CD4-positive, CD25-positive, alpha-beta regulatory T cell (primary cell): ENCODE measurements around the gene MCC. TPM values are rescaled to one million over a fixed set of nuclear protein-coding genes. Genes with fewer than 3 reads are reported as not detected.

Experiments used
- ATAC-seq, 2 donors: fragments of 150-1000 bp; cut with Tn5 transposase; one replicate each; pipeline ENCODE4 v1.10.0; 2021; ENCODE audit warnings: low read depth in 2 of 2, moderate number of reproducible peaks in 2 of 2, moderate library complexity in 1 of 2
- DNase-seq, 3 donors: peaks; one replicate each; pipeline versions ENCODE4 v3.0.0 to v3.0.0-alpha.2; 2012 to 2022; ENCODE audit warnings: mixed read lengths in 1 of 3
- H3K27ac ChIP-seq: one replicate; pipeline ENCODE4 v1.7.0; 2013; ENCODE audit warnings: mild to moderate bottlenecking, low read length; ENCODE audit not compliant: insufficient read depth, poor library complexity, severe bottlenecking
- H3K27me3 ChIP-seq: one replicate; pipeline ENCODE4 v1.7.0; 2013; ENCODE audit warnings: low read length; ENCODE audit not compliant: control insufficient read depth, insufficient read depth
- H3K36me3 ChIP-seq: one replicate; pipeline ENCODE4 v1.7.0; 2013; ENCODE audit warnings: mild to moderate bottlenecking, low read length, moderate library complexity; ENCODE audit not compliant: control insufficient read depth, insufficient read depth
- H3K4me1 ChIP-seq: 2 replicates; pipeline ENCODE4 v1.7.0; 2013; ENCODE audit warnings: mild to moderate bottlenecking, low read length; ENCODE audit not compliant: insufficient read depth, control insufficient read depth, poor library complexity, severe bottlenecking
- H3K4me3 ChIP-seq: one replicate; pipeline ENCODE4 v1.7.0; 2013; ENCODE audit warnings: low read depth, mild to moderate bottlenecking, low read length, moderate library complexity
- H3K9me3 ChIP-seq, 2 experiments: 1 replicate in 1 of 2; 2 replicates in 1 of 2; pipeline ENCODE4 v1.7.0; 2013; ENCODE audit warnings: low read length in 2 of 2, mild to moderate bottlenecking in 1 of 2, moderate library complexity in 1 of 2; ENCODE audit not compliant: control insufficient read depth in 2 of 2
- H3K27ac Mint-ChIP-seq, 3 donors: one replicate each; pipeline ENCODE4 v1.8.0; 2020 to 2022; ENCODE audit warnings: mild to moderate bottlenecking in 3 of 3, mixed read lengths in 3 of 3, moderate library complexity in 2 of 3
- H3K27me3 Mint-ChIP-seq: one replicate; pipeline ENCODE4 v1.8.0; 2022; ENCODE audit warnings: mild to moderate bottlenecking, mixed read lengths
- H3K36me3 Mint-ChIP-seq: one replicate; pipeline ENCODE4 v1.8.0; 2020; ENCODE audit warnings: mixed read lengths
- H3K4me1 Mint-ChIP-seq, 4 donors: one replicate each; pipeline ENCODE4 v1.8.0; 2020 to 2022; ENCODE audit warnings: mixed read lengths in 4 of 4, mild to moderate bottlenecking in 1 of 4
- H3K4me3 Mint-ChIP-seq, 4 donors: one replicate each; pipeline ENCODE4 v1.8.0; 2020 to 2022; ENCODE audit warnings: mild to moderate bottlenecking in 4 of 4, mixed read lengths in 4 of 4, moderate library complexity in 3 of 4
- H3K9me3 Mint-ChIP-seq, 7 donors: one replicate each; pipeline ENCODE4 v1.8.0; 2020 to 2022; ENCODE audit warnings: mixed read lengths in 7 of 7, mild to moderate bottlenecking in 3 of 7, moderate library complexity in 2 of 7
- polyA plus RNA-seq, 4 donors: library from polyadenylated mRNA; unstranded; fragments of 300-500 nt; fragmentation: Illumina TruSeq; gene quantifications; one replicate each; pipeline ENCODE4 v1.2.3, GENCODE V29; 2021
- total RNA-seq: library from RNA; stranded (reverse); gene quantifications from one replicate; pipeline ENCODE4 v1.2.3, GENCODE V29; 2022

Gene MCC
- total and polyA plus RNA-seq, 5 donors from 2014 or later, result 0.47 to 11.1 (median 3.4) TPM

DNA sequence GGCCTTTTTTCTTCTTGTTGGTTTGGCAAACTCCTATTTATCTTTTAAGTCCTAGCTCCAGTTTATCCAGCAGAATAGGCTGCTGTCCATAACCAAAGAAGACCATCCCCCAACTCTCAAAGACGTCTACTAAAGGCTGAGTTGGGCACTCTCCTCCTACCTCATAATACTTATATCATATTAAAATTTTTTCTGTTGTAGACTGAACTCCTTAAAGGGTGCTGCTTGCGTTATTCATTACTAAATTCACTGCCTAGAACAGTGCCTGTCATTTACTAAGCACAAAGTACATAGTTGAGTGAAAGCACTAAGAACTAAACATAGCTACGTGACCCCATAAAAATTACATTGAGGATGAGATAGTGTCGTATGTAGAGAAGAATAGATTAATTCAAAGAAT, 490.0 kb downstream of the MCC start:
- peaks cover 25 to 47% (median 34%) of the 10 kb centered on the region in 4 donors for H3K4me1 Mint-ChIP-seq
- ATAC-seq, result no peak
- H3K9me3 Mint-ChIP-seq, result no peaks in the 10 kb centered on the region
- Histone ChIP-seq H3K4me3 (no peak overlapping the region), H3K27ac (no peak overlapping the region), H3K9me3 (no peaks in the 10 kb centered on the region), H3K27me3 (no peaks in the 10 kb centered on the region), H3K4me1 (peaks cover 8% of the 10 kb centered on the region), H3K36me3 (peaks cover 54% of the 10 kb centered on the region)
- peak overlapping the region in 1 of 3 donors; percentile 40 for H3K27ac Mint-ChIP-seq
- H3K27me3 Mint-ChIP-seq, result no peaks in the 10 kb centered on the region
- H3K4me3 Mint-ChIP-seq, result no peak overlapping the region
- peaks cover 26% of the 10 kb centered on the region for H3K36me3 Mint-ChIP-seq
- DNase-seq, result no peak

GRCh38 chr5:112996830-112997374, 491.4 kb downstream of the MCC start:
- Mint-ChIP-seq H3K4me1 (peaks cover 25 to 52% (median 35%) of the 10 kb centered on the region in 4 donors), H3K27me3 (no peaks in the 10 kb centered on the region), H3K27ac (peak overlapping the region in 1 of 3 donors; percentile 25), H3K36me3 (peaks cover 24% of the 10 kb centered on the region), H3K4me3 (no peak overlapping the region), H3K9me3 (no peaks in the 10 kb centered on the region)
- H3K4me3 ChIP-seq, result no peak overlapping the region
- no peak for DNase-seq
- no peaks in the 10 kb centered on the region for H3K27me3 ChIP-seq
- peaks cover 8% of the 10 kb centered on the region for H3K4me1 ChIP-seq
- no peak for ATAC-seq
- no peaks in the 10 kb centered on the region for H3K9me3 ChIP-seq
- H3K36me3 ChIP-seq, result peaks cover 43% of the 10 kb centered on the region
- H3K27ac ChIP-seq, result no peak overlapping the region

- peaks cover 32 to 56% (median 40%) of the 10 kb centered on the region in 4 donors for H3K4me1 Mint-ChIP-seq
- H3K27ac Mint-ChIP-seq, result peak overlapping the region in 1 of 3 donors; percentile 23
- peaks cover 25% of the 10 kb centered on the region for H3K36me3 Mint-ChIP-seq
- peak overlapping the region; percentile 3 to 10 (median 4) for H3K4me3 Mint-ChIP-seq
- Histone ChIP-seq H3K27me3 (no peaks in the 10 kb centered on the region), H3K36me3 (peaks cover 41% of the 10 kb centered on the region), H3K27ac (no peak overlapping the region), H3K9me3 (no peaks in the 10 kb centered on the region), H3K4me1 (peaks cover 8% of the 10 kb centered on the region), H3K4me3 (peak overlapping the region; percentile 46)
- DNase-seq (peak; percentile 61 to 76 (median 71)), ATAC-seq (peak; percentile 77 to 83)
- no peaks in the 10 kb centered on the region for H3K27me3 Mint-ChIP-seq
- H3K9me3 Mint-ChIP-seq, result no peaks in the 10 kb centered on the region
These were observed 492.3 kb downstream of the MCC start for GRCh38 chr5:112995764-112996618.

DNA sequence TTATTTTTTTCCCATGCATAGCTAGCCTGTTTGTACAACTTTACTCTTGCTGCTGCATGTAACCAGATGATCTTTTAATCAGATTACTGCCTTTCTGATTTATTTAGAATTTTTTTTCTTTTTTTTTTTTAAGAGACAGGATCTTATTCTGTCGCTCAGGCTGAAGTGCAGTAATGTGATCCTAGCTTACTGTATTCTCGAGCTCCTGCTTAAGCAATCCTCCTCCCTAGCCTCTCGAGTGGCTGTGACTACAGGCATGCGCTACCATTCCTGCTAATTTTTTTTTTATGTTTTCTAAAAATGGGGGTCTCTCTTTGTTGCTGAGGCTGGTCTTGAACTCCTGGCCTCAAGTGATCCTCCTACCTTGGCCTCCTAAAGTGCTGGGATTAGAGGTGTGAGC, 502.0 kb downstream of the MCC start:
- peaks cover 35% of the 10 kb centered on the region for H3K36me3 ChIP-seq
- H3K9me3 ChIP-seq, result no peaks in the 10 kb centered on the region
- peaks cover 23% of the 10 kb centered on the region for H3K4me1 ChIP-seq
- Mint-ChIP-seq H3K36me3 (peaks cover 31% of the 10 kb centered on the region), H3K9me3 (no peaks in the 10 kb centered on the region), H3K27ac (peak overlapping the region in 1 of 3 donors; percentile 21), H3K4me1 (peaks cover 55 to 78% (median 68%) of the 10 kb centered on the region in 4 donors), H3K4me3 (no peak overlapping the region), H3K27me3 (no peaks in the 10 kb centered on the region)
- H3K27me3 ChIP-seq, result no peaks in the 10 kb centered on the region
- ATAC-seq, result no peak
- H3K4me3 ChIP-seq, result no peak overlapping the region
- DNase-seq, result no peak
- no peak overlapping the region for H3K27ac ChIP-seq

DNA sequence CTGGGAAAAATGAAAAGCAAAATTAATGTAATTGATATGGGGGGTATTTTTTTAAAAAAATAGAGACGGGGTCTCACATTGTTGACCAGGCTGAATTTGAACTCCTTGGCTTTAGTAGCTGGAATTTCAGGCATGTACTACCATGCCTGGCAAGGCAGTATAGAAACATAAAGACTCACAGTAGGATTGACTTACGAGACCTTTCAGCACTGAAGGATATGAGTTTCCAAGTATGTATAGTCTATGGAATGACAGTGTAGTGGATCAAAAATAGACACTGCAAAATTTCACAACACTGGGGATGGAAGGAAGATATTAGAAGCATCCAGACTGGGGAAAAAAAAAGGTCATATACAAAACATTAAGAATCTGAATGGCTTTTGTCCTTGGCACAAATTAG, 504.9 kb downstream of the MCC start:
- Histone ChIP-seq H3K27me3 (no peaks in the 10 kb centered on the region), H3K9me3 (no peaks in the 10 kb centered on the region), H3K4me3 (no peak overlapping the region), H3K4me1 (peaks cover 45% of the 10 kb centered on the region), H3K36me3 (peaks cover 25% of the 10 kb centered on the region), H3K27ac (no peak overlapping the region)
- Mint-ChIP-seq H3K4me1 (peaks cover 61 to 77% (median 69%) of the 10 kb centered on the region in 4 donors), H3K27ac (peak overlapping the region in 1 of 3 donors; percentile 64), H3K4me3 (peak overlapping the region in 1 of 4 donors; percentile 17), H3K9me3 (no peaks in the 10 kb centered on the region), H3K36me3 (peaks cover 23% of the 10 kb centered on the region), H3K27me3 (no peaks in the 10 kb centered on the region)
- ATAC-seq (no peak), DNase-seq (no peak)

- DNase-seq (no peak), ATAC-seq (no peak)
- H3K4me1 ChIP-seq, result peaks cover 50% of the 10 kb centered on the region
- peaks cover 7% of the 10 kb centered on the region for H3K27me3 Mint-ChIP-seq
- peaks cover 20% of the 10 kb centered on the region for H3K36me3 Mint-ChIP-seq
- H3K9me3 ChIP-seq, result no peaks in the 10 kb centered on the region
- H3K4me3 Mint-ChIP-seq, result peak overlapping the region; percentile 74 to 100 (median 89)
- H3K27me3 ChIP-seq, result no peaks in the 10 kb centered on the region
- peaks cover 10% of the 10 kb centered on the region for H3K36me3 ChIP-seq
- peak overlapping the region; percentile 60 to 97 (median 88) for H3K27ac Mint-ChIP-seq
- peaks cover 0 to 2% (median 0%) of the 10 kb centered on the region in 7 donors for H3K9me3 Mint-ChIP-seq
- H3K4me3 ChIP-seq, result peak overlapping the region; percentile 94
- H3K27ac ChIP-seq, result peak overlapping the region; percentile 27
- peaks cover 54 to 75% (median 65%) of the 10 kb centered on the region in 4 donors for H3K4me1 Mint-ChIP-seq
These were observed 508.5 kb downstream of the MCC start for GRCh38 chr5:112979723-112980122.

DNA sequence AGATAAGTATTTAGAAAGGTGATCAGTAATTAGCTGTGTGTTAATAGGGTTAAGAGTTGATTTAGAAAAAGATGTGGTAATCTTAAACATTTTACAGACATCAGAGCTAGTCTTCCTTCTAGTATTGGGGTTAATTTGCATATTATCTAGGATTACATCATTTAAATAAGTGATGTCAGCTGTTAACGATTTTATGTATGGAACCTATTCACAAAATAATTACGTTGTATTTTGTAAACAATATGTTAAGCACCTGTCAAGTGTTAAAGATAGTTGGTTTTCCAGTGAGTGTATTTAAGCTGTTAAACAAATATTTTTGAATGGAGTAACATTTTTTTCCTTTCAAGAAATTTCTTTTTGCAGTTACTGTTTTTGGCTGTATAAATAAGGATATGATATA, 509.4 kb downstream of the MCC start:
- Mint-ChIP-seq H3K4me1 (peaks cover 47 to 67% (median 59%) of the 10 kb centered on the region in 4 donors), H3K4me3 (peak overlapping the region; percentile 98 to 100 (median 99)), H3K9me3 (peaks cover 0 to 2% (median 0%) of the 10 kb centered on the region in 7 donors), H3K27me3 (peaks cover 7% of the 10 kb centered on the region), H3K36me3 (peaks cover 17% of the 10 kb centered on the region), H3K27ac (peak overlapping the region in 2 of 3 donors; percentile 67 to 97)
- Histone ChIP-seq H3K27me3 (no peaks in the 10 kb centered on the region), H3K27ac (peak overlapping the region; percentile 82), H3K36me3 (peaks cover 5% of the 10 kb centered on the region), H3K9me3 (no peaks in the 10 kb centered on the region), H3K4me1 (peaks cover 48% of the 10 kb centered on the region), H3K4me3 (peak overlapping the region; percentile 94)
- DNase-seq (no peak), ATAC-seq (no peak)
